Lung (tissue), 16 donors: ENCODE measurements around the gene PRELP. TPM values are rescaled to one million over a fixed set of nuclear protein-coding genes. Genes with fewer than 3 reads are reported as not detected.

Experiments
- ATAC-seq: fragments of 200-7000 bp; cut with Tn5 transposase; one replicate; pipeline ENCODE4 v1.9.1; 2020; ENCODE audit warnings: moderate number of reproducible peaks; ENCODE audit not compliant: insufficient read depth, low FRiP score
- DNase-seq, 3 donors: peaks; one replicate each; pipeline ENCODE4 v3.0.0-alpha.2; 2013 to 2017
- H3K27ac ChIP-seq, 2 donors: one replicate each; pipeline ENCODE4 v1.5.1; 2013; ENCODE audit warnings: mild to moderate bottlenecking in 2 of 2, moderate library complexity in 2 of 2, control low read depth in 1 of 2, inconsistent platforms in 1 of 2, low read depth in 1 of 2, low read length in 1 of 2
- H3K27me3 ChIP-seq, 3 donors: one replicate each; pipeline ENCODE4 v1.5.1; 2013; ENCODE audit warnings: low read length in 2 of 3; ENCODE audit not compliant: control insufficient read depth in 3 of 3, insufficient read depth in 3 of 3
- H3K36me3 ChIP-seq, 4 donors: one replicate each; pipeline ENCODE4 v1.5.1; 2013; ENCODE audit warnings: low read length in 4 of 4, mild to moderate bottlenecking in 1 of 4, moderate library complexity in 1 of 4; ENCODE audit not compliant: control insufficient read depth in 4 of 4, insufficient read depth in 4 of 4
- H3K4me1 ChIP-seq, 5 donors: one replicate each; pipeline ENCODE4 v1.5.1; 2013; ENCODE audit warnings: low read length in 5 of 5, mild to moderate bottlenecking in 2 of 5, moderate library complexity in 1 of 5; ENCODE audit not compliant: control insufficient read depth in 5 of 5, insufficient read depth in 5 of 5
- H3K4me3 ChIP-seq: one replicate; pipeline ENCODE4 v1.5.1; 2013; ENCODE audit warnings: mild to moderate bottlenecking, control low read depth, moderate library complexity
- H3K9ac ChIP-seq, 2 donors: one replicate each; pipeline ENCODE4 v1.5.1; 2013; ENCODE audit warnings: low read length in 2 of 2, control low read depth in 1 of 2; ENCODE audit not compliant: insufficient read depth in 1 of 2
- H3K9me3 ChIP-seq, 4 donors: one replicate each; pipeline ENCODE4 v1.5.1; 2013; ENCODE audit warnings: low read length in 3 of 4, mild to moderate bottlenecking in 1 of 4, moderate library complexity in 1 of 4; ENCODE audit not compliant: control insufficient read depth in 4 of 4, insufficient read depth in 3 of 4
- CTCF ChIP-seq: IDR thresholded peaks from 2 replicates; pipeline ENCODE4 v1.5.1; 2012; ENCODE audit warnings: mild to moderate bottlenecking; ENCODE audit errors: control extremely low read depth, extremely low read depth
- WGBS, 2 donors: extraction: QIAGEN DNeasy Blood & Tissue Kit; methylation state at CpG; one replicate each; pipeline ENCODE4 v1.1.7; 2013; 5-methylcytosine and 5-hydroxymethylcytosine counted together
- long read RNA-seq, 5 donors: transcript quantifications; one replicate each; lab custom pipeline, GENCODE V29; 2026
- polyA plus RNA-seq, 2 donors: library from polyadenylated mRNA; stranded (reverse); fragments of 200-250 nt; gene quantifications; one replicate each; pipeline ENCODE4 v1.2.1, GENCODE V29; 2013
- total RNA-seq, 2 donors: library from RNA; depleted of rRNA in 1 of 2; stranded (reverse); fragments of >200 nt in 1 of 2; gene quantifications; one replicate each; pipeline ENCODE4 v1.2.1, GENCODE V29; 2014 to 2021
- donor health status: control.
- donor health status: control.
- donor health status: Bipolar disorder and iron deficiency.
- donor health status: healthy.
- donor health status: DM: yes; HTN: yes; CAD: no.

Gene PRELP
- total RNA-seq: 10 to 100 TPM in 1 of 2 donors, 1 to 10 TPM in 1; 2.0 to 18.9 TPM
- polyA plus RNA-seq: 10 to 100 TPM in 1 of 2 donors, 1 to 10 TPM in 1; 8.3 to 26.0 TPM
- long read RNA-seq, donor 1: 0 reads
- long read RNA-seq, donor 2: 0 reads
- long read RNA-seq, donor 3: 0 reads
- long read RNA-seq, donor 4: 0 reads
- long read RNA-seq, donor 5, full-length matches to known transcripts: 1 of 1 reads
- long read RNA-seq, donor 5, partial matches to known transcripts: 0 of 1 reads
- long read RNA-seq, donor 5, other reads (novel, unspliced or antisense): 0 of 1 reads

- ATAC-seq (no peak), DNase-seq (peak; percentile 46 to 81 (median 66))
- peak within 1 kb of the TSS in 1 of 2 donors; percentile 44 for H3K9ac ChIP-seq
- H3K9me3 ChIP-seq: no peaks in the 10 kb centered on the region
- TF ChIP-seq CTCF: no peak
- H3K4me3 ChIP-seq: peak within 1 kb of the TSS; percentile 44
- peaks cover 0 to 33% (median 4%) of the 10 kb centered on the region in 5 donors for H3K4me1 ChIP-seq
- no peaks in the 10 kb centered on the region for H3K36me3 ChIP-seq
- H3K27me3 ChIP-seq: no peaks in the 10 kb centered on the region
- H3K27ac ChIP-seq: peak within 1 kb of the TSS; percentile 14 to 85
- 38 to 63% methylated on average over 7 to 8 of the region's 8 CpGs for WGBS, 2 donors
These were observed at the start of gene PRELP for GRCh38 chr1:203475012-203475981. PRELP (plus strand) TSS chr1:203475806; CDS start chr1:203483185, 7,379 bp downstream.

- TF ChIP-seq CTCF: no peak
- ATAC-seq (no peak), DNase-seq (no peak)
- H3K4me3 ChIP-seq: no peak overlapping the region
- H3K9ac ChIP-seq: no peak overlapping the region
- no peaks in the 10 kb centered on the region for H3K36me3 ChIP-seq
- H3K9me3 ChIP-seq: no peaks in the 10 kb centered on the region
- no peaks in the 10 kb centered on the region for H3K27me3 ChIP-seq
- WGBS, 2 donors: 76 to 80% methylated on average over 5 of the region's 5 CpGs
- H3K27ac ChIP-seq: no peak overlapping the region
- H3K4me1 ChIP-seq: peaks cover 0 to 16% (median 5%) of the 10 kb centered on the region in 5 donors
These were observed 49.2 kb upstream of the PRELP start for GRCh38 chr1:203426366-203426765.

- no peak for TF ChIP-seq CTCF
- no peak overlapping the region for H3K4me3 ChIP-seq
- ATAC-seq (no peak), DNase-seq (no peak)
- H3K9me3 ChIP-seq: no peaks in the 10 kb centered on the region
- H3K27ac ChIP-seq: no peak overlapping the region
- 86 to 98% methylated on average over 2 of the region's 2 CpGs for WGBS, 2 donors
- no peaks in the 10 kb centered on the region for H3K27me3 ChIP-seq
- no peak overlapping the region for H3K9ac ChIP-seq
- H3K4me1 ChIP-seq: peaks cover 0 to 16% (median 5%) of the 10 kb centered on the region in 5 donors
- H3K36me3 ChIP-seq: no peaks in the 10 kb centered on the region
These were observed 48.7 kb upstream of the PRELP start for GRCh38 chr1:203426870-203427269.
